Femur (tissue), 1 donor: Measurements from ENCODE around the gene EVI2B.
"Not testable (repeated sequence)": the region's sequence is repeated elsewhere in the genome, so short reads cannot be mapped to it uniquely, and the experiment has no call there.

ENCODE experiments used
- DNase-seq: peaks from one replicate; pipeline ENCODE4 v3.0.0-alpha.2; 2017

The EVI2B gene, protein sequence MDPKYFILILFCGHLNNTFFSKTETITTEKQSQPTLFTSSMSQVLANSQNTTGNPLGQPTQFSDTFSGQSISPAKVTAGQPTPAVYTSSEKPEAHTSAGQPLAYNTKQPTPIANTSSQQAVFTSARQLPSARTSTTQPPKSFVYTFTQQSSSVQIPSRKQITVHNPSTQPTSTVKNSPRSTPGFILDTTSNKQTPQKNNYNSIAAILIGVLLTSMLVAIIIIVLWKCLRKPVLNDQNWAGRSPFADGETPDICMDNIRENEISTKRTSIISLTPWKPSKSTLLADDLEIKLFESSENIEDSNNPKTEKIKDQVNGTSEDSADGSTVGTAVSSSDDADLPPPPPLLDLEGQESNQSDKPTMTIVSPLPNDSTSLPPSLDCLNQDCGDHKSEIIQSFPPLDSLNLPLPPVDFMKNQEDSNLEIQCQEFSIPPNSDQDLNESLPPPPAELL

DNA sequence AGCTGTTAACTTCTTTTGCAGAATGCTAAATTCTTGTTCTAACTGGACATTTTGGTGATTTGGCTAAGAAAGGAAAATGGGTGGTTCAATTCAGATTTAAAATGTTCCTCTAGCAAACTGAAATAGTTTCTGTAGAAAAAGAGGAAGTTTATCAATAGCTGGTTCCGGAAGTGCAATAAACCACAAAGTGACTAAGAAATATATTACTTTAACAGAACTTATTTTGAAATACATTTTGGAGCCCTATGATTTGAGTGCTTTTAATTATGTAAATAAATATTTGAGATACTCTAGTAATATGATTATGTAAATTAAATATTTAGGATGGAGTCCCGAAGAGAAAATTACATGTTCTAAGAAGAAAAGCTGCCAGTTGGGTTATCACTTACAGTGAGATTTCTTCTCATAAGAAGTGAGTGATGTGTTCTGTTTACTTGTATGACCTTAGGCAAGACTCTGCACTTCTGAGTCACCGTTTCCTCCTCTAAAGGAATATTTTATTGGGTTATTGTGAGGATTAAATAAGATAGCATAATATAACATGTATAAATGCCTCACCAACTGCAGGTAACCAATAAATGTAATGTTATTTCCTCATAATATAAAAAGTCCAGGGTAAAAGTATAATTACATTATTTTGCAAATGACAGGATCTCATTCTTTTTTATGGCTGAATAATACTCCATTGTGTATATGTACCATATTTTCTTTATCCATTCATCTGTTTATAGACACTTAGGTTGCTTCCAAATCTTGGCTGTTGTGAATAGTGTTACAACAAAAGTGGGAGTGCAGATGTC lies at the start of gene EVI2B:
Gene EVI2B, minus strand, starts transcription at position 73 of the 800 bp plus-strand sequence. CDS start 8,445 bp downstream, outside the sequence.
- DNase-seq = no peak

DNA sequence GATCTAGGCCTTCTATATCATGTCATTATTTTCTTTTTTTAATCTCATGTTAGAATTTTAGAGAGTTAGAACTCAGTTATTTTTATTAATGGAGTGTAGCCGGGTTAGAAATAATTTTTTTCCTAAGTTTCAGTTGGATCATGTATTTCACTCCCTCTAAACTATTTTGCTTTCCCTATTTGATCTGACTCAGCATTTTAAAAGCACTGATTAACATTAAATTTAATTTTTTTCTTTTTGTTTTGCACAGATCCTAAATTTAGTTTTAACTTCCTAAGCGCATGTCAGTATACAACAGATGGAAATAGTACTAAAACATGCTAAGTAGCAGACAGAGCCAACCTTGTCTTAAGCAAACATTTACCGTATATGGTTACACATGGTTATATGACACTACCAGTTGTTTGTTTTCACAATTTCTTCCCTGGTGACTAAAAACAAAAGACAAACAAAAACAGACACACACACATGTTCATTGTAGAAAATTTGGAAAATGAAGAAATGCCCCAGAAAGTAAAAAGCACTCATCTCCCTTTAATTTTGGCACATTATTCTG lies 44.1 kb upstream of the EVI2B start:
- DNase-seq = no peak

DNA sequence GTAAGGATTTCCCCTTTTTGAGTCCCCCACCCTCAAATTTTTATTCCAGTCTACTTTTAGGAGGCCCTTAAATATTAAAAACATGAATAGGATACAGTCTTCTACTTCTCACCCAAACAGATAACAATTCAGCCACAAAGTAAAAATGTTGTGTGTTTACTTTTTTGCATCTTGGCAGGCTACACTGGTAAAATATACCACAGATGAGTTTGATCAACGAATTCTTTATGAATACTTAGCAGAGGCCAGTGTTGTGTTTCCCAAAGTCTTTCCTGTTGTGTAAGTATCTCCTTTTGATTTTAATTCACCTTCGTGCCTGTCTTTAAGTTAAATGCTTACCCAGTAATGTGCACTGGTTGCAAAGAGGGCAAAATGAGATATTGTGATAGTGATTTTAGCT lies 43.2 kb upstream of the EVI2B start:
- no peak for DNase-seq

DNA sequence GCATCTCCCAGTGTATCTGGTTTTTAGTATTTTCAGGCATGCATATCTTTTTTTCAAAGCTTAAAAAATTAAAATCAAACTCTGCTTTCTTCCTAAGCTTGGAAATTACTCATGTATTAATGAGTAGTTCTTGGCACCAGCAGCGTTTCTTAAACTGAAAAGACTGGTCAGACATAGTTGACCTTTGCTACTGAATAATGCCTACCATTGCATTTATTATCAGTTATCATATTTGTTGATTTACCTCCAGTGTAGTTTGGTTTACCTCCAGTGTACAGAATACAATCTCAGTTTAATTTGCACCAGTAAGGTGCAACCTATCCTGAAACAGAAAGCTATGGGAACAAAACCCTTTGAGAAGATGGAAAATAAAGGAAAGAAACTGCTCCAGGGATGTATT lies 42.1 kb upstream of the EVI2B start:
- DNase-seq = no peak

DNA sequence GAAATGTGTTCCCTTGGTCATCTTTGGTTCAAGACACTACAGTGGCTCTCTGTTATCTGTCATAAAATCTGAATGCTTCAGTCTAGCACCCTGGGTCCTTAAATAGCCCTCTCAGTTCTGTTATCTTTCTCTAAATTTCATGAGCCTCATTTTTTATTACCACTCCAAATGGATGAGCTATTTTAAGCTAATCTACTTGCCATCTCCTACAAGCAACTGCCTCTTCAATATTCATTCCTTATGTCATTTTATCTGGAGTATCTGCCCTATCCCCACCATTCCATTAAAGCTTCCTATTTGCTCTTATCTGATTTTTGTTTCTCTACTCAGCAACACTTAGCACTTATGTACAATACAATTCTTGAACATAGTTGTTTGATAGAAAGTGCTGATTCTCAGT lies 35.6 kb upstream of the EVI2B start:
- DNase-seq = no peak

DNA sequence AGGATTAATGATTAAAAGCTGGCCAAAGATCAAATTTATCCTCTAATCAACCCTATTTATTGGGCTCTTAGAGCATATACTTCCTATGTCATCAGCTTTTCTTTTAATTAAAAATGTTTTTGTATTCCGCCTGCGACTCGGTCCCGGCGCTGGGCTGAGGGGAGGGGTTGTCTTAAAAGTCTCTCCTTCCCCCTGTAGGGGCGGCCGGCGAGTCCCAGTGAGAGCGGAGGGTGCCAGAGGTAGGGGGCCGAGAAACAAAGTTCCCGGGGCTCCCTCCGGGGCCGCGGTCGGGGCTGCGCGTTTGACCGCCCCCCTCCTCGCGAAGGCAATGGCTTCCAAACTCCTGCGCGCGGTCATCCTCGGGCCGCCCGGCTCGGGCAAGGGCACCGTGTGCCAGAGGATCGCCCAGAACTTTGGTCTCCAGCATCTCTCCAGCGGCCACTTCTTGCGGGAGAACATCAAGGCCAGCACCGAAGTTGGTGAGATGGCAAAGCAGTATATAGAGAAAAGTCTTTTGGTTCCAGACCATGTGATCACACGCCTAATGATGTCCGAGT lies 31.4 kb upstream of the EVI2B start:
- DNase-seq = not testable (repeated sequence)

DNA sequence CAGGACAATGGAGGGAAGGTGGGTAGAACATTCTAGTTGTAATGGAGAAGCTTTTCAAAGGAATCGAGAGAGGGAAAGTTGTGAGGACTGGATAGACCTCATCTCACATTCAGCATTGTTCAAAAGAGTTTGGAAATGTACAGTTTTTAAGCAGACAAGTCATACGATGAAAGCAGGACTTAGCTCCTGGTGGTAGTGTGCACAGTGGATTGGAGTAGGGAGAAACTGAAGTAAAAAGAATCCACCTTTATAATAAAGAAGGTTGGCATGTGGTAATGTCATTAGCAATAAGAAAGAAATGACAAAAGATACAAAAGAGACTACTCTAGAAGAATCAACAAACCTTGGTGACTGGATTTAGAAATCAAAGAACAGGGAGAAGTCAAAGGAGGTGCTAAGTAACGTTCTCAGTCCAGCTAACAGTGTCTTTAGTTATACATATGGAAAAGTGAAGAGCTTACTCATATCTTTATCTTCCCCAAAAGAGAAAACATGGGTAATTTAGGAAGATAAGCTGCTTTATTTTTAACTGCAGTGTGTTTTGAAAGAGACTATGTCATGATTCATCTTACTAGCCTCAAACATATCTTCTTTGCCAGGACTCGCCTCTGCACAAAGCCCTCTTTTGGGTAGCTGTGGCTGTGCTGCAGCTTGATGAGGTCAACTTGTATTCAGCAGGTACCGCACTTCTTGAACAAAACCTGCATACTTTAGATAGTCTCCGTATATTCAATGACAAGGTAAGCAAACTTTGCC lies 26.2 kb upstream of the EVI2B start:
- no peak for DNase-seq

DNA sequence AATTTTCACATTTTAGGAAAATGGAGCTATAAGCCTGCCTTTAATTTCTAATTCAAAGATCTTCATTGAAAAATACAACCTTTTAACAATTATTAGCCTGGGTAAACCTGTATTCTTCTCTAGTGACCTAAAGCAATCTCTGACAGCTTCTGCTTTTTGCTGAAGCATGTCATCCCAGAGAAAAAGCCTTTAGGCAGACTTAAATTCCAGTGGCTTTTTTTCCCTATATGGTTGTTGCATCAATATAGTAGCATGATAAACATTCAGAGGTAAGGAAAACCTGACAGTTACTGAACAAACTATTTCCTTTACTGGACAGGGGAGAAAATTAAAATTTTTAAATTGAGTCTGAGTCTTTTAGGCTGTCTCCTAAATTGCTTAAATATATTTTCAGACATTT lies 15.4 kb upstream of the EVI2B start:
- DNase-seq = no peak

DNA sequence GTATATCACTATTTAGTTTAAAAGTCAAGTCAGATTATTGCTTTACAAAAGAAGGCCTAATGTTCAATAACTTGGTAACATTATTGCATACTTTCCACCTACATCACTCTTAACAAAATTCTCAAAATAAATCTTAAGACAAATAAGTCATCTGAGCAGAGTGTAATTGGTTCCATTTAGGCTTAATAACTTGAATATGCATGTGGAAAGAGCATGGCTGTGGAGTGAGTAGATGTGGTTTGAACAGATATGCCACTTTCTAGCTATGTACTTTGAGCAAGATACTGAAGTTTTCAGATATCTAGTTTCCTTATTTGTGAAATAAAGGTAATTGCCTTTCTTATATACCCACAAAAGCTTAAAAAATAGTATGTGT lies 14.3 kb upstream of the EVI2B start:
- no peak for DNase-seq

DNA sequence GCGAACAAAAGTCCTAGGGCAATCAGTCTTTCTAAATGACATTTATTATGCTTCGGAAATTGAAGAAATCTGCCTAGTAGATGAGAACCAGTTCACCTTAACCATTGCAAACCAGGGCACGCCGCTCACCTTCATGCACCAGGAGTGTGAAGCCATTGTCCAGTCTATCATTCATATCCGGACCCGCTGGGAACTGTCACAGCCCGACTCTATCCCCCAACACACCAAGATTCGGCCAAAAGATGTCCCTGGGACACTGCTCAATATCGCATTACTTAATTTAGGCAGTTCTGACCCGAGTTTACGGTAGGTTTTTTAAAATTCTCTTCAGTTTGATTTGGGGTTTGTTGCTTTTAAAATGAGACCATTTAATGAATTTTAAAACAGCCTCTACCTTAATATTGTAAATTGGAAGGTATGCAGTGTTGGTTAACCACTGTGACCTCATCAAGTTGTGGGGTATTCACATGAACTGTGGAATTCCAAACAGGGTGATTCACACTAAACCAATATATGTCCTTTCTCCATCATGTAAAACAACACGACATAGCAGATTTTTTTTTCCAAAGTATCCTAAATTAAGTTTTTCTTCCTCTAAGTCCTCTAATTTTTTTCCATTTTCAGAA lies 13.8 kb upstream of the EVI2B start:
- DNase-seq = no peak

DNA sequence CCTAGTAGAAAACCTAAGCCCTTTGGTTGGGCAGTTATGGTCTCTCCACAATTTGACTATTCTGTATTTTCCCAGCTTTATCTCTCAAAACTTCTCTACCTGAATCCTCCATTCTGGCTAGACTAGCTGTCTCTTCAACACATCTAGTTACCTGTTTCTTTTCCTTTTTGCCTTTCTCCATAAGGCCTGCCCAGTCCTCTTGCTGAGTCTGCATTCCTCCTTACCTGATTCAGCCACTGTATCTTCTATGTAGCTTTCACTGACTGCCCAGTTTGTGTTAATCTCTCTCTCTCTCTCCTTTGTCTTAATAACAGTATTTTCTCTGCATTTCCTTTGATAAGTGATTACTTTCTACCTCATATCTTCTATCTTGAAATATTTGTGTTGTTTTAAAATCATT lies 9.7 kb upstream of the EVI2B start:
- DNase-seq = no peak

DNA sequence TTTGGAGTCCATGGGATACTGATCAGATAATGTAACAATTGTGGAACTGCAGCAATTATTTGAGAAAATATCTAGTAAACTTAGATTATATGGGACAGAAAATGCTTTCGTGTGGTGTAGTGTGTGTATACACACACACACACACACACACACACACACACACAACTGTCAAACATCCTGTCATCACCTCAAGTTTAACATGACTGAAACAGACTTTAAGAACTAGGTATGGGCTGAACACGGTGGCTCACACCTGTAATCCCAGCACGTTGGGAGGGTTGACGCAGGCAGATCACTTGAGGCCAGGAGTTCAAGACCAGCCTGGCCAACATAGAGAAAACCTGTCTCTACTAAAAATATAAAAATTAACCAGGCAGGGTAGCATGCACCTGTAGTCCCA lies 8.1 kb upstream of the EVI2B start:
- no peak for DNase-seq

DNA sequence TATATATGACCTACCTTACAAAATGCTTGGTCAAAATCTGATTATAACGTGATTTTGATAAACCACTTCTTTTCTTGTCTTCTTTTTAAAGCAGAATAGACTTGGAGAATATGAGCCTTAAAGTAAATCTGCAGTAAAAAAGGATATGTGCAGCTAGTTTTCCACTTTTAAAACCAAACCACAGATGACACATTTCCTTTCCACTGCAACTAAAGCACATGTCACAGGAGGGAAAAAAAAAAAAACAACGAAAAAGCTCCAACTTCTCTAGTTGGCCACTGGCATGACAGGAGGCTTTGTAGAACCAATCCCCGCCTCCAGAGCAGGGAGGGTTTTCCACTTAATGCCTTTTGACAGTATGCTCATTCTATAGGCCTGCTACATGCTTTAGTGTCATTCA lies 7.6 kb upstream of the EVI2B start, which contains the start of gene EVI2A:
Gene EVI2A, minus strand, starts transcription at position 142 of the 400 bp plus-strand sequence. CDS start 2,609 bp downstream, outside the sequence.
- DNase-seq = peak; percentile 57

DNA sequence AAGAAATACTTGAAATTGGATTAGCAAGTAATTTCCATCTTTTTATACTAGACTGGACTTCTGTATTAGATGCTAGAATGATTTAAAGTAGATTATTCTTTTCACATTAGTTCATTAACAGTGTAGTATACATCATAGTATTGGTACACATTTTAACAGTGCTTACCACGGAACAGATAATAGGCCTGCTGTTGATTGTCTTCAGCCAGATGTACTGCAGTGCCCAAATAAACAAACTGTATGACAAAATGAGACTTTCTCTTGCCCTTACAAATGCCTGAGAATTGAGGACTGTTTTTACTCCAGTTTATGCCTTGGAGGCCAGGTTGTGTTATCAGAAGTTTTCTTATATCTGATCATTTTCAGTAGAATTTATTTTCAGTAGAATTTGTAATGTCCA lies 6.9 kb upstream of the EVI2B start:
- no peak for DNase-seq

DNA sequence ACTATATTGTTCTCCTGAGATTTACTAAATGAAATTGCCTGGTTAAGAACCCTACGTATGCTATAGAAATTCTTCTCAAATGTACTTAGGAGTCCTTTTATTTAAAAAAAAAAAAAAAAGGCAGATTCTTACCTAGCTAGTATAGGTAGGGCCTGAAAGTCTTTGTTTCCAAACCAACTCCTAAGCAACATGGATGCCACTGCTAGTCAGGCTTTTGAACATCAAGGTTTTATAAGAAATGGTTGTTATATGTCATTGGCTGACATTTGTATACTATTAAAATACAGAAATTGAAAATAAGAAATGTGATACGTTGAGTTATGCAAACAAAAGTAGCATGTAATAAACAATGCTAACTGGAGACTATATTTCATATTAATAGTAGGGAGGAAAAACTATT lies 6.4 kb upstream of the EVI2B start:
- no peak for DNase-seq

DNA sequence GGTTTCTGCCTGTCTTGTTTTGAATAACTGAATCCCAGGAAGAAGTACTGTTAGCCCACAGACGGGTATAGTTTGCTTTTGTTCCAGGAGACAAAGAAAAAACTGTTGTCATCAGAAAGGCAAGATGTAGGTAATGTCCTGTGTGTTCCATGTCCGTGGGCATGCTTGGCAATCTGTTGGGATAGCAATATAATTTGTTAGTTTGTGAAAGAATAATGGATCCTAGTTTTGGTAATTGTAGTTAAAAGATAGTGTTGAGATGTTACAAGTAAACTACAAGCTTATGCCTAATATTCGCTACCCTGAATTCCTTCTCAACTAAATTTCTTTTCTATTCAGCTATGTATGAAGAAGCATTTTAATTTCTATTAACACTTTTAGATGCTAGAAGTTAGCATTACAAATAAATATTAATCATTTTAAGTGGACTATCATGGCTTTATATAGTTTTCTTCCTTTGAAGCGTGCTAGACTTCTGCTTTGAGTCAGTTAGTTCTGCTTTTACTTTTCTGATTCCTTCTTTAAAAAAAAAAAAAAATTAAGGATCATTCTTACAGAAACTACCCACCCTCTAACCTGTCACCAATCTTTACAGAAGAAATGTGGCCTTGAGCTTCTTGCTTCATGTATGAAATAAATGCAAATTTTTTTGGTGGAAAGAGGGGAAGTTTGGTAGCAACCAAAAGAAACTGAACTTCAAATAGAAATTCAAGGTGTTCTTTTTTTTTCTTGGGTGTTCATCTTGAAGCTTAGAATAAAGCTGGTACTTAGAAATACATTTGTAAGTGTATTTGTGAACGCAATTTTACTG lies 5.2 kb upstream of the EVI2B start:
- DNase-seq = no peak

DNA sequence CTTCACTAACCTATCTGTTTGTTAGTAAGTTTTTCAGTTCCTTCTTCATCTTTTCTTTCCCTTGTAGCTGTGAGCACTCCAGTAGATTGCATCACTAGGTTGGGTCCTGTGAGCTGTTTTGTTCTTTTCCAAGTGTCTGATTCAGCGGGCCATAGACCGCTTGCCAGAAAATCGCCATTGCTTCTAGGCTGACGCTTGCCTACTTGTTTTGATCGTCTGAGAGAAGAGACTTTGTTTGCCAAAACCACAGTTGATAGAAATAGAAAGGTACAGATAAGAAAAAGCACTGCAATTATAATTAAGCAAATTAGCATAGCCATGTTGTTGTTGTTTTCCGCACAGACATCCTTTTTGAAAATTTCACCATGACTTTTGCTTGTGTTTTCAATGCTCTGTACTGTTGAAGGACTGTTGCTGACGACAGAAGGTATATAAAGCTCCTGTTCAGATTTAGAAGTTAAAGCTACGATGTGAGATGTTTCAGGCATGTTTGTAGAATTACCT lies 4.5 kb upstream of the EVI2B start:
- no peak for DNase-seq

DNA sequence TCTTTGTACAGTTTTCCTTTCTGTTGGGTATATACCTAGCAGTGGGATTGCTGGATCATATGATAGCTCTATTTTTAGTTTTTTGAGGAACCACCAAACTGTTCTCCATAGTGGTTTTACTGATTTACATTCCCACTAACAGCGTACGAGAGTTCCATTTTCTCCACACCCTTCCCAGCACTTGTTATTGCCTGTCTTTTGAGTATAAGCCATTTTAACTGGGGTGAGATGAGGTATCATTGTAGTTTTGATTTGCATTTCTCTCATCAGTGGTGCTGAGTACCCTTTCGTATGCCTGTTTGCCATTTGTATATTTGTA lies 887 bp upstream of the EVI2B start:
- no peak for DNase-seq

DNA sequence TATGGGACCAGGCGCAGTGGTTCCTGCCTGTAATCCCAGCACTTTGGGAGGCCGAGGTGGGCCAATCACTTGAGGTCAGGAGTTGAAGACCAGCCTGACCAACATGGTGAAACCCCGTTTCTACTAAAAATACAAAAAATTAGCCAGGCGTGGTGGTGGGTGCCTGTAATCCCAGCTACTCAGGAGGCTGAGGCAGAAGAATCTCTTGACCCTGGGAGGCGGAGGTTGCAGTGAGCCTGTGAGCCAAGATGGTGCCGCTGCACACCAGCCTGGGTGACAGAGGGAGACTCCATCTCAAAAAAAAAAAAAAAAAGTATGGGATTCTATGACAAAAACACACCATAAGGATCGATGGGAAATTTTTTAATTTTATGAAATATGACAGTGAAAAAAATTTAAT lies 1.6 kb downstream of the EVI2B start:
- not testable (repeated sequence) for DNase-seq

DNA sequence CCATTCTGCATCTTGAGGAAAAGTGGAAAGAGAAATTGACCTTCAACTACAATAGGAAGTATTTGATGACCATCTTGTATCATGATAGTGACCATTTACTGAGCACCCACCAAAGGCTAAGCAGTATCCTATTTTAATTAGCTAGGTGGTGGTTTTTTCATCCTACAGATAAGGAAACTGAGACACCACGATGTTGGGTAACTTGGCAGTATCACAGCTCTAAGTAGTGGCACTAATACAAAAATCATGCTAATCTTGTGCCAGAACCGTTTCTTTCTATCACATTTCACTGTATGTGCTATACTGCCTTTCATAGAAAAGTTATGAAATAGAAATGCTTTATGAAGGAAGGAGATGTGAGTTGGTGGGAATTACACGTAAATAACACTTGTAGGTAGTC lies 2.3 kb downstream of the EVI2B start:
- no peak for DNase-seq

DNA sequence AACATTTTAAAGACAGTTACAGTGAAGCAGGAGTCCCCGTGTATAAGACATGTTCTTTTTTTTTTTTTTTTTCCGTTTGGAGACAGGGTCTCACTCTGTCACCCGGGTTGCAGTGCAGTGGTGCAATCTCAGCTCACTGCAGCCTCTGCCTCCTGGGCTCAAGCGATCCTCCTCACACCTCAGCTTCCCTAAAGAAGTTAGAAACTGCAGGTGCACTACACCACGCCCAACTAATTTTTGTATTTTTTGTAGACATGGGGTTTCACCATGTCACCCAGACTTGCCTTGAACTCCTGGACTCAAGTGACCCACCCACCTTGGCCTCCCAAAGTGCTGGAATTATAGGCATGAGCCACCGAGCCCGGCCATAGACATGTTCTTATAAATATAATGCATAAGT lies 3.0 kb downstream of the EVI2B start:
- DNase-seq = no peak
